K562 (cell line): ENCODE data around the gene UVRAG. TPM values are rescaled to one million over a fixed set of nuclear protein-coding genes. Genes with fewer than 3 reads are reported as not detected.

Experiments used
- ATAC-seq: fragments of 200-7000 bp; cut with Tn5 transposase; 3 replicates; pipeline ENCODE4 v1.9.1; 2020; ENCODE audit warnings: moderate library complexity
- BruUV-seq: library from RNA; stranded (reverse); fragments of 400-500 nt; replicated peaks from 2 replicates; lab custom pipeline; 2021; lab: Mats Ljungman, UMichigan
- CTCF ChIA-PET: fragments of 300-600 bp; formaldehyde crosslinking; extraction: SDS; loops from one replicate; lab custom pipeline; 2021; ENCODE audit warnings: low intra/inter-chr PET ratio; lab: Yijun Ruan, JAX
- POLR2A ChIA-PET: fragments of 300-600, 350-650 bp; sonication (Branson Sonifier 250); formaldehyde crosslinking; extraction: SDS; loops from one replicate; lab custom pipeline; 2021; ENCODE audit warnings: antibody characterized with exemption, inconsistent platforms; lab: Yijun Ruan, JAX
- DNase-seq, 4 experiments: peaks; one replicate each; pipeline versions ENCODE4 v3.0.0 to v3.0.0-alpha.2; 2011 to 2018; ENCODE audit warnings: low spot score in 3 of 4, mixed read lengths in 3 of 4; ENCODE audit errors: extremely low read depth in 1 of 4
- FAIRE-seq: peaks from 2 replicates; lab custom pipeline; 2011; peaks lifted over from hg19 to GRCh38; lab: Jason Lieb, UNC
- H2AFZ ChIP-seq: 2 replicates; pipeline ENCODE4 v1.6.0; 2011; ENCODE audit warnings: low read depth, low read length, control low read depth, inconsistent platforms
- H3K27ac ChIP-seq: fragments of 200-600 bp; 3 replicates; pipeline ENCODE4 v1.8.0; 2011; ENCODE audit warnings: low read depth, mild to moderate bottlenecking, control low read depth, inconsistent platforms, low read length, moderate library complexity, mixed read lengths; ENCODE audit errors: extremely low read depth
- H3K27me3 ChIP-seq, 2 experiments: fragments of 300-600 bp in 1 of 2; 2 replicates in 1 of 2; 3 replicates in 1 of 2; pipeline versions ENCODE4 v1.6.0 to v1.8.0; 2011; ENCODE audit warnings: inconsistent platforms in 2 of 2, low read length in 2 of 2, mild to moderate bottlenecking in 1 of 2, mixed read lengths in 1 of 2, moderate library complexity in 1 of 2; ENCODE audit not compliant: control insufficient read depth in 2 of 2, insufficient read depth in 2 of 2
- H3K36me3 ChIP-seq: fragments of 300-600 bp; 3 replicates; pipeline ENCODE4 v1.8.0; 2011; ENCODE audit warnings: mild to moderate bottlenecking, low read length, inconsistent platforms; ENCODE audit not compliant: control insufficient read depth, insufficient read depth
- H3K4me1 ChIP-seq, 2 experiments: fragments of 200-600 bp in 1 of 2; replicated peaks in 1 of 2; 2 replicates in 1 of 2; 3 replicates in 1 of 2; pipeline versions ENCODE4 v1.5.1 to v1.8.0; 2011; ENCODE audit warnings: inconsistent platforms in 2 of 2, low read length in 2 of 2, mild to moderate bottlenecking in 1 of 2, mixed read lengths in 1 of 2, moderate library complexity in 1 of 2; ENCODE audit not compliant: control insufficient read depth in 2 of 2, insufficient read depth in 2 of 2
- H3K4me2 ChIP-seq: 2 replicates; pipeline ENCODE4 v1.6.1; 2011; ENCODE audit warnings: low read length, control low read depth, inconsistent platforms, mixed read lengths; ENCODE audit not compliant: insufficient read depth
- H3K4me3 ChIP-seq: fragments of 200-600 bp; sonication (generic), shearing (Covaris generic); 2 replicates; pipeline ENCODE4 v1.5.1; 2016; ENCODE audit warnings: control low read depth, inconsistent platforms
- H3K79me2 ChIP-seq: fragments of 200-600 bp; 3 replicates; pipeline ENCODE4 v1.8.0; 2011; ENCODE audit warnings: low read length, inconsistent platforms; ENCODE audit not compliant: control insufficient read depth, insufficient read depth
- H3K9ac ChIP-seq, 2 experiments: 2 replicates each; pipeline versions ENCODE4 v1.6.0 to v1.6.1; 2011; ENCODE audit warnings: low read depth in 2 of 2, low read length in 2 of 2, control low read depth in 1 of 2, inconsistent platforms in 1 of 2, mild to moderate bottlenecking in 1 of 2, mixed read lengths in 1 of 2; ENCODE audit not compliant: insufficient read depth in 1 of 2
- H3K9me1 ChIP-seq: one replicate; pipeline ENCODE4 v1.6.0; 2011; ENCODE audit warnings: inconsistent platforms, mild to moderate bottlenecking, low read length, moderate library complexity; ENCODE audit not compliant: control insufficient read depth, insufficient read depth
- H3K9me3 ChIP-seq: replicated peaks from 2 replicates; pipeline ENCODE4 v1.5.1; 2011; ENCODE audit warnings: low read depth, low read length, inconsistent platforms; ENCODE audit not compliant: control insufficient read depth, insufficient read depth
- H4K20me1 ChIP-seq: replicated peaks from 2 replicates; pipeline ENCODE4 v1.6.1; 2011; ENCODE audit warnings: low read length, inconsistent platforms, mixed read lengths; ENCODE audit not compliant: control insufficient read depth, insufficient read depth
- FOSL1 ChIP-seq: fragments of 200-800 bp; sonication (Bioruptor generic); conservative IDR thresholded peaks from 2 replicates; pipeline ENCODE4 v1.6.1; 2016; ENCODE audit warnings: missing genetic modification characterization, missing compliant biosample characterization
- POU5F1 ChIP-seq: fragments of 150-350 bp; IDR thresholded peaks from 2 replicates; pipeline ENCODE4 v1.6.1; 2014; ENCODE audit warnings: borderline replicate concordance, low read length, low read depth, mild to moderate bottlenecking; ENCODE audit not compliant: partially characterized antibody
- SMARCA4 ChIP-seq: fragments of 450-650 bp; IDR thresholded peaks from 2 replicates; pipeline ENCODE4 v1.6.1; 2016
- SRSF7 ChIP-seq: fragments of 200-400 bp; formaldehyde crosslinking; optimal IDR thresholded peaks from 2 replicates; pipeline ENCODE3; 2017; ENCODE audit warnings: mild to moderate bottlenecking, low read depth, low read length
- TBL1XR1 ChIP-seq, 2 experiments: IDR thresholded peaks; 2 replicates each; pipeline ENCODE4 v1.6.1; 2012; ENCODE audit warnings: improper control_type of control experiment in 2 of 2, low read length in 2 of 2, mild to moderate bottlenecking in 1 of 2
- ZKSCAN3 ChIP-seq: fragments of 250-450 bp; sonication (Bioruptor Pico); IDR thresholded peaks from 2 replicates; pipeline ENCODE4 v1.4.0; 2020
- WGBS: fragments of 100-300 bp; shearing (Covaris generic); methylation state at CpG from one replicate; pipeline ENCODE4 v1.1.6; 2016; ENCODE audit warnings: low coverage, mixed read lengths; ENCODE audit not compliant: insufficient coverage; ENCODE audit errors: missing lambda C conversion rate; 5-methylcytosine and 5-hydroxymethylcytosine counted together
- in situ Hi-C: fragments of 300-500 bp; cut with MboI; formaldehyde crosslinking; loops from 4 replicates; pipeline ENCODE4 v1.15.0; 2018; ENCODE audit warnings: inconsistent platforms, mixed read lengths
- intact Hi-C: fragments of 100-400 bp; cut with micrococcal nuclease; formaldehyde crosslinking; loops from 2 replicates; pipeline ENCODE4 v1.14.2; 2022
- polyA plus RNA-seq, 8 experiments: library from polyadenylated mRNA; depleted of rRNA in 4 of 8; stranded (reverse) in 5 of 8; unstranded in 3 of 8; fragments of >200 nt; fragmentation: Nextera tagmentation in 2 of 8; fragmentation: Illumina TruSeq in 1 of 8; extraction: Ambion mirVana in 2 of 8; extraction: Trizol in 1 of 8; gene quantifications; 2 replicates each; pipeline versions ENCODE4 v1.2.1 to v1.2.3, GENCODE V29; 2011 to 2014; ENCODE audit warnings: inconsistent platforms in 1 of 8, missing spikeins in 1 of 8
- total RNA-seq, 7 experiments: library from RNA; depleted of rRNA in 6 of 7; stranded (reverse); fragments of >200 nt in 6 of 7; fragmentation: Illumina TruSeq in 2 of 7; extraction: Trizol in 2 of 7; gene quantifications; 2 replicates each; pipeline versions ENCODE4 v1.2.1 to v1.2.3, GENCODE V29; 2011 to 2021; ENCODE audit warnings: low replicate concordance in 1 of 7
- TF ChIP-seq, protein P1 (sequence below): sonication (generic); formaldehyde crosslinking; IDR thresholded peaks from 2 replicates; pipeline ENCODE4 v1.8.1; 2023; ENCODE audit warnings: mild to moderate bottlenecking, missing genetic modification reagents

Gene UVRAG
- total and polyA plus RNA-seq, 9 of the 15 experiments (the other 6 are each of a cell fraction or from before 2014, with no cell fraction given): 3.1 to 17.8 (median 12.4) TPM

DNA sequence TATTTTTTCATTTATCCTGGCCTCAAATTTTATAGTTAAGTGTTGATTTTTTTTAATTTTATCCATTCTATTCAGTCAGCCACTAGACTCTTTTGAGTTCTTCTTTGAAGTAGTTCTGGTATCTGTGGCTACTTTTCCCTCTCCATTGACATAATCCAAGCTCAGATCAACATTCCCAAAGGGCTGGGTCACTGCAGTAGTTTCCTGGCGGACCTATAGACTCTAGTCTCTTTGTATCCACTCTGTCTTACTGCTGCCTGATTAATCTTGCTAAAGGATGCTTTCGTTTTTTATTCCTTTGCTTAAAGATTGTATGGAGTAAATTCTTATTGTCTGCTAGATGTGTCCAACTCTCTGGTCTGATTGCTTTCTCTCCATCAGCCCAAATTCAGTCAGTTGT lies 87.6 kb downstream of the UVRAG start:
- intact Hi-C loops: no loop called here
- H3K9ac ChIP-seq: no peak overlapping the region
- H4K20me1 ChIP-seq: no peaks in the 10 kb centered on the region
- no peak overlapping the region for H3K4me2 ChIP-seq
- POLR2A ChIA-PET: interaction anchor here (1.1 kb wide), 1 partner anchor 10 kb away, joined by 4 read pairs; no protein-coding TSS in a partner anchor
- H3K27ac ChIP-seq: no peak overlapping the region
- TF ChIP-seq SMARCA4 (no peak), TBL1XR1 (IDR thresholded peaks at IDR 0.05; ENCODE audit: low read length in 2 of 2) (no peak), POU5F1 (no peak), SRSF7 (no peak), ZKSCAN3 (CRISPR knock-in tag) (no peak), FOSL1 (tag) (no peak)
- TF ChIP-seq, protein P1, sequence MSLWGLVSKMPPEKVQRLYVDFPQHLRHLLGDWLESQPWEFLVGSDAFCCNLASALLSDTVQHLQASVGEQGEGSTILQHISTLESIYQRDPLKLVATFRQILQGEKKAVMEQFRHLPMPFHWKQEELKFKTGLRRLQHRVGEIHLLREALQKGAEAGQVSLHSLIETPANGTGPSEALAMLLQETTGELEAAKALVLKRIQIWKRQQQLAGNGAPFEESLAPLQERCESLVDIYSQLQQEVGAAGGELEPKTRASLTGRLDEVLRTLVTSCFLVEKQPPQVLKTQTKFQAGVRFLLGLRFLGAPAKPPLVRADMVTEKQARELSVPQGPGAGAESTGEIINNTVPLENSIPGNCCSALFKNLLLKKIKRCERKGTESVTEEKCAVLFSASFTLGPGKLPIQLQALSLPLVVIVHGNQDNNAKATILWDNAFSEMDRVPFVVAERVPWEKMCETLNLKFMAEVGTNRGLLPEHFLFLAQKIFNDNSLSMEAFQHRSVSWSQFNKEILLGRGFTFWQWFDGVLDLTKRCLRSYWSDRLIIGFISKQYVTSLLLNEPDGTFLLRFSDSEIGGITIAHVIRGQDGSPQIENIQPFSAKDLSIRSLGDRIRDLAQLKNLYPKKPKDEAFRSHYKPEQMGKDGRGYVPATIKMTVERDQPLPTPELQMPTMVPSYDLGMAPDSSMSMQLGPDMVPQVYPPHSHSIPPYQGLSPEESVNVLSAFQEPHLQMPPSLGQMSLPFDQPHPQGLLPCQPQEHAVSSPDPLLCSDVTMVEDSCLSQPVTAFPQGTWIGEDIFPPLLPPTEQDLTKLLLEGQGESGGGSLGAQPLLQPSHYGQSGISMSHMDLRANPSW: no peak
- no TSS peak for BruUV-seq
- FAIRE-seq (no peak), DNase-seq (no peak), ATAC-seq (no peak)
- no peak overlapping the region for H3K4me3 ChIP-seq
- no peaks in the 10 kb centered on the region for H3K9me1 ChIP-seq
- in situ Hi-C loops: loop anchor here (5.0 kb wide), 1 partner anchor 245 kb away; no protein-coding TSS in a partner anchor
- peaks cover 7% of the 10 kb centered on the region; the same call in 1 of the 3 replicates for H3K79me2 ChIP-seq
- no peak overlapping the region for H2AFZ ChIP-seq
- CTCF ChIA-PET: no interaction called here
- H3K27me3 ChIP-seq: no peaks in the 10 kb centered on the region
- no peaks in the 10 kb centered on the region for H3K4me1 ChIP-seq
- peaks cover 4% of the 10 kb centered on the region; the same call in 2 of the 3 replicates for H3K36me3 ChIP-seq
- WGBS: 34% methylated on average over 2 of the region's 2 CpGs
- no peaks in the 10 kb centered on the region for H3K9me3 ChIP-seq
